ENCODE measurements around the gene ARHGAP23.

GRCh38 chr17:38508570-38508950, 80.3 kb downstream of the ARHGAP23 start:
- TF ChIP-seq CTCF (conservative IDR thresholded peaks at IDR 0.05; ENCODE audit: low read depth in 2 of 2) (no peak), POLR2AphosphoS5 (IDR thresholded peaks at IDR 0.05; ENCODE audit: low read depth) (0 out of 2 replicates have a peak, but pooled peaks have one; percentile 11), CREB1 (CRISPR knock-in tag; IDR thresholded peaks at IDR 0.05; ENCODE audit: low read depth) (no peak), NANOG (IDR thresholded peaks at IDR 0.05; ENCODE audit: borderline replicate concordance) (no peak), STAT1 (IDR thresholded peaks at IDR 0.05; ENCODE audit: unreplicated experiment) (no peak)

All from GM23338 (cell line).